GM12873 (cell line): Measurements from ENCODE around the gene TMEM186.

Experiments used
- TF ChIP-seq, protein P1 (sequence below): IDR thresholded peaks from 2 replicates; pipeline ENCODE4 v1.5.1; 2012; ENCODE audit warnings: low read depth, mild to moderate bottlenecking, moderate library complexity, low read length, control low read depth; ENCODE audit not compliant: insufficient read depth; ENCODE audit errors: missing control alignments

TMEM186 gene

DNA sequence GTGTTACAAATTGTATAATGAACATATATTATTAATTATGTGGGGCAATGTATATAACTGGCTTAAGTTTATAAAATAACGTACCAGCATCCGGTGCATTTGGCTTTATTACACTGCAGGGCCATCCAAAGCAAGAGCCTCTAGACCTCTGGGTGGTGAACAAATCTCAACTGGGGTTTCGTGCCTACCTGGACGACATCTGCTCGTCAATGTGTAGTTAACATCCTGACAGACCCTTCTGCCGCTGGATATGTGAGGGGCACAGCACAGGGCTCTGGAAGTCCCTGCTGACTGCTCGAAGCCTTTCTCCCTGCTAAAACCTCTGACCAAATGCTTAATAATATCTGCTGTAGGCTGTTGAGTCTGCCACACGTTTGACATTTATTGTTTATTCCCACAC is 2.3 kb downstream of the TMEM186 start:
- TF ChIP-seq, protein P1, sequence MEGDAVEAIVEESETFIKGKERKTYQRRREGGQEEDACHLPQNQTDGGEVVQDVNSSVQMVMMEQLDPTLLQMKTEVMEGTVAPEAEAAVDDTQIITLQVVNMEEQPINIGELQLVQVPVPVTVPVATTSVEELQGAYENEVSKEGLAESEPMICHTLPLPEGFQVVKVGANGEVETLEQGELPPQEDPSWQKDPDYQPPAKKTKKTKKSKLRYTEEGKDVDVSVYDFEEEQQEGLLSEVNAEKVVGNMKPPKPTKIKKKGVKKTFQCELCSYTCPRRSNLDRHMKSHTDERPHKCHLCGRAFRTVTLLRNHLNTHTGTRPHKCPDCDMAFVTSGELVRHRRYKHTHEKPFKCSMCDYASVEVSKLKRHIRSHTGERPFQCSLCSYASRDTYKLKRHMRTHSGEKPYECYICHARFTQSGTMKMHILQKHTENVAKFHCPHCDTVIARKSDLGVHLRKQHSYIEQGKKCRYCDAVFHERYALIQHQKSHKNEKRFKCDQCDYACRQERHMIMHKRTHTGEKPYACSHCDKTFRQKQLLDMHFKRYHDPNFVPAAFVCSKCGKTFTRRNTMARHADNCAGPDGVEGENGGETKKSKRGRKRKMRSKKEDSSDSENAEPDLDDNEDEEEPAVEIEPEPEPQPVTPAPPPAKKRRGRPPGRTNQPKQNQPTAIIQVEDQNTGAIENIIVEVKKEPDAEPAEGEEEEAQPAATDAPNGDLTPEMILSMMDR = peak; percentile 53

DNA sequence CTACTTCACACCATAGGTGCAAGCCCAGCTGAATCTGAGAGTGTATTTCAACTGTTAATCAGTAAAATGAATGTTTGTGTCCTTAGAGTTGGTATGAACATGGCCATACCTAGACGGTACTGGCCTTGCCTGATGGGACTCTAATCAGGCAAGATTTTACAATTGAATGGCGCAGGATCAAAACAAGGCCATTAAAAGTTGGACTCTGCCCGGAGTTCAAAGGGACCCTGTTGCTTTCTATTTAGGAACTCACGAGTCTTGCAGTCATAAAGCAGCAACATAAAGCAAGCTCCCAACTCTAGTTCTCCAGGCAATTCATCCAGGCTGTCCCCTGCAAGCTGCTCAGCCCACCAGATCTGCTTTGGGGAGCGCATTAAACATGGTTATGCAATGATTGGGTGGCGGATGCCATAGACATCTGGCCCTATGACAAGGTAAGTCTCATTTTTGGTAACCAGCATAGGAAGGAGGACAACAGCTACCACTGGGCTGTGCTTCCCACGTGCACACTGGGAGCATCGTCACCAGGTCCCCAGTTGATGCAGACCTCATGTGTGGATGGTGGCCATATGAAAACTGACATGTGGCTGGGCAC is 8.8 kb downstream of the TMEM186 start:
- TF ChIP-seq, protein P1 = no peak

DNA sequence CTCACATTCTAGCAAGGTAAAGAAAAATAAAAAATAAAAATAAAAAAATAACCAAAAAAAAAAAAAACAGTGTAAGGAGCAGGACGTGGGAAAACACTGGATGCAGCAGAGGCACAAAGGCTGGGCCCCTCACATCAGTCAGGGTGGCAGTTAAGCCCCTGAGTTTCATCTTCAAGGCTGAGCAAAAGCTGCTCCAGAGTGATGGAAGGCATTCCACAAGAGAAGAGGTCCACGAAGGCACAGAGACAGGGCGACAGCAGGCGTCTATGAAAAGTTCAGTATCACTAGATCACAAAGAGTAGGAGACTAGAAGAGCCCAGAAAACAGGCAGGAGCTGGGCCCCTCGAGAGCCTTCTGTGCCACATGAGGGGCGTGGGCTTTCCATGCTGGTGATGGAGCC is 12.0 kb downstream of the TMEM186 start:
- TF ChIP-seq, protein P1 = no peak

DNA sequence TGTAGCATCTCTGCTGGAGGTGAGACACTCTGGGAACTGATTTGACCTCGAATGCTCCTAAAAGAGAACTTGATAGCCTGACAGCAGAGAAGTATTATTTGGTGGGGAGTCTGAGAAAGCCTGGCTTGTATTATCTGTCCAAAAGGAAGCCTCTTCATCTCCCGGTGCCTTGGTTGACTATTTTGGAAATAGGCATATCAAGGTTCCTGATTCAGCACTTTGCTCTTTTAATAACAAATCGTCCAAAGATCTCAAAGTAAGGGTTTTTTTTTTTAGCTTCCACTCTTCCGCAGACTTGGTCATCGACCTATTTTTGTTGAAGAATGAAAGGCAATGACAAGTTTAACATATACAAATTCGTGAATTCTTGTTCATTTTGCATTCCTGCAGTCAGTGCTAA is 14.8 kb downstream of the TMEM186 start:
- TF ChIP-seq, protein P1 = no peak

DNA sequence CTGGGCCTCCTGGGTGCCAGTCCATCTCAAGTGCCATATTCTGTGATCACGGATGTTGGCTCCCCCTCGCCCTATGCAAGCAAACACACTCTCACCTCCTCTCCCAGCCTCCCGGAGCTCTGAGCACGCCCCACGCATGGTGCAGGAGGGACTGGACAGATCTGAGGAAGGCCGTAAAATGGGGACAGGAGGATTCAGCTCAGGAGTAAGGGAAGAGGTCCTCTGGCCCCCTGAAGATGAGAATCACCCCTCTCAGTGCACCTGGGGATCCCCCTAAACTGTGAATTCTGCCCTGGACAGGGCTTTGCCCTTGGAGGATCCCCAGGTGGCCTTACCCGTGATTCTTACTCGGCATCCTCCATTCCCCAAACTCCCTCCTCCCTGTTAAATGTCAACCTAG is 15.6 kb downstream of the TMEM186 start:
- TF ChIP-seq, protein P1 = no peak

DNA sequence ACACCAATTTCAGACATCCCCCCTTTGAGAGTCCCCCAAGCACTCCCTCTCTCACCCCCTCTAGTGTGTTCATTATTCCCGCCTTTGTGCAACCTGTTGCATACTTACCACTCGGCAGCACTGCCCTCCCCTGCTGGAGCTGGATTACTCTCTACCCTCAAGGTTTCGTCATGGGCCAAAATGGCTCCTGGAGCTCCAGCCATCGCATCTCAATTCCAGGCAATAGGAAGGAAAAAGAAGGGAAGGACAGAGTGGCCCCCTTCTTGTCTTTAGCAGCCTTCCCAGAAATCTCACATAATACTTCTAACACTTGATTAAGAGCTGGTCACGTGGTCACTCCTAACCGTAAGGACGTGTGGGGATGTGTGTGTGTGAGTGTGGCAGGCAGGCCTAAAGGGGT is 20.2 kb downstream of the TMEM186 start:
- TF ChIP-seq, protein P1 = no peak

DNA sequence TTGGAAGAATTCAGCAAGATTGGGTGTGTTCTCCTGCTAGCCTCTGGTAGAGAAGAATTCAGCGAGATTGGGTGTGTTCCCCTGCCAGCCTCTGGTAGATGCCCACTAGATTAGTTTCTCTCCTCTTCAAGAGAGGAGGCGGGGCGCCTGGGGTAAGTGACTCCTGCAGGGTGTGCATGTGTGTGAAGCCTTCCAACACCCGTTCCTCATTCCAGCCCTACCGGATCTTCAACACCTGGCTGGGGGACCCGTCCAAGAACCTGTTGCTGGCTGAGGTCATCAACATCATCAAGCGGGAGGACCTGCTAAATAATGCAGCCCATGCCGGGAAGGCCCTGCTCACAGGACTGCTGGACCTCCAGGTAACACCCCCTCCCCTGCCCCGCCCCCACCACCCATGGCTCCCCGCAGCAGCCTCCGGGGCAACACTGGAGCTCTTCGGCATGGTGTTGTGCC is 21.3 kb downstream of the TMEM186 start:
- TF ChIP-seq, protein P1 = no peak
